GM21528 (cell line): ENCODE results near the gene SCN1A.

Experiments
- ATAC-seq: cut with Tn5 transposase; IDR thresholded peaks from one replicate; pipeline ENCODE4 v1.9.1; 2021; ENCODE audit warnings: mild to moderate bottlenecking, moderate library complexity; ENCODE audit not compliant: unreplicated experiment, low FRiP score

SCN1A gene

GRCh38 chr2:166084301-166084700 is 43.5 kb downstream of the SCN1A start:
- no peak for ATAC-seq

- no peak for ATAC-seq
These were observed 45.1 kb downstream of the SCN1A start for GRCh38 chr2:166082736-166083135.

- no peak for ATAC-seq
These were observed 46.0 kb downstream of the SCN1A start for GRCh38 chr2:166081852-166082251.

GRCh38 chr2:166081131-166081632 is 46.6 kb downstream of the SCN1A start:
- ATAC-seq = no peak

GRCh38 chr2:166074430-166074829 is 53.4 kb downstream of the SCN1A start:
- no peak for ATAC-seq

- no peak for ATAC-seq
These were observed 53.8 kb downstream of the SCN1A start for GRCh38 chr2:166074011-166074410.

GRCh38 chr2:166070231-166070630 is 57.6 kb downstream of the SCN1A start:
- ATAC-seq = no peak

GRCh38 chr2:166068981-166069380 is 58.8 kb downstream of the SCN1A start:
- ATAC-seq = no peak

- no peak for ATAC-seq
These were observed 60.6 kb downstream of the SCN1A start for GRCh38 chr2:166067229-166067628.

- no peak for ATAC-seq
These were observed 67.6 kb downstream of the SCN1A start for GRCh38 chr2:166060191-166060590.

- ATAC-seq = no peak
These were observed 70.3 kb downstream of the SCN1A start for GRCh38 chr2:166057370-166058164.

GRCh38 chr2:166044853-166045483 is 82.9 kb downstream of the SCN1A start:
- ATAC-seq = no peak

- ATAC-seq = no peak
These were observed 84.9 kb downstream of the SCN1A start for GRCh38 chr2:166042768-166043390.

- no peak for ATAC-seq
These were observed 85.5 kb downstream of the SCN1A start for GRCh38 chr2:166042356-166042755.

GRCh38 chr2:166041613-166042012 is 86.2 kb downstream of the SCN1A start:
- ATAC-seq = no peak

GRCh38 chr2:166032361-166032760 is 95.5 kb downstream of the SCN1A start:
- ATAC-seq = no peak

- no peak for ATAC-seq
These were observed 96.8 kb downstream of the SCN1A start for GRCh38 chr2:166031054-166031453.

- ATAC-seq = no peak
These were observed 102.5 kb downstream of the SCN1A start for GRCh38 chr2:166025313-166025712.

- ATAC-seq = no peak
These were observed 110.6 kb downstream of the SCN1A start for GRCh38 chr2:166017208-166017607.

GRCh38 chr2:166013878-166014277 is 113.9 kb downstream of the SCN1A start:
- ATAC-seq = no peak

GRCh38 chr2:166011660-166012059 is 116.2 kb downstream of the SCN1A start:
- no peak for ATAC-seq
